Astrocyte of the cerebellum (primary cell): ENCODE data around the gene ATXN1.
"Not testable (repeated sequence)": the region's sequence is repeated elsewhere in the genome, so short reads cannot be mapped to it uniquely, and the experiment has no call there.

ENCODE experiments used
- DNase-seq: peaks from one replicate; pipeline ENCODE4 v3.0.0-alpha.2; 2011; ENCODE audit warnings: low read depth
- H3K4me3 ChIP-seq: 2 replicates; pipeline ENCODE4 v1.5.1; 2011; ENCODE audit warnings: mild to moderate bottlenecking, low read depth, low read length, moderate library complexity
- in situ Hi-C: cut with HindIII; loops from 2 replicates; pipeline ENCODE4 v1.10.0; 2017; ENCODE audit warnings: low sequenced_read_pairs
- TF ChIP-seq, protein P1 (sequence below): IDR thresholded peaks from 2 replicates; pipeline ENCODE4 v1.5.1; 2012; ENCODE audit warnings: low read length, low read depth, moderate library complexity, mild to moderate bottlenecking; ENCODE audit errors: missing control alignments

ATXN1 gene

GRCh38 chr6:16471222-16471909 lies 289.9 kb downstream of the ATXN1 start:
- H3K4me3 ChIP-seq, result no peak overlapping the region
- in situ Hi-C loops, result no loop called here
- DNase-seq, result no peak

GRCh38 chr6:16470502-16471221 lies 290.6 kb downstream of the ATXN1 start:
- in situ Hi-C loops, result no loop called here
- DNase-seq, result no peak
- TF ChIP-seq, protein P1, sequence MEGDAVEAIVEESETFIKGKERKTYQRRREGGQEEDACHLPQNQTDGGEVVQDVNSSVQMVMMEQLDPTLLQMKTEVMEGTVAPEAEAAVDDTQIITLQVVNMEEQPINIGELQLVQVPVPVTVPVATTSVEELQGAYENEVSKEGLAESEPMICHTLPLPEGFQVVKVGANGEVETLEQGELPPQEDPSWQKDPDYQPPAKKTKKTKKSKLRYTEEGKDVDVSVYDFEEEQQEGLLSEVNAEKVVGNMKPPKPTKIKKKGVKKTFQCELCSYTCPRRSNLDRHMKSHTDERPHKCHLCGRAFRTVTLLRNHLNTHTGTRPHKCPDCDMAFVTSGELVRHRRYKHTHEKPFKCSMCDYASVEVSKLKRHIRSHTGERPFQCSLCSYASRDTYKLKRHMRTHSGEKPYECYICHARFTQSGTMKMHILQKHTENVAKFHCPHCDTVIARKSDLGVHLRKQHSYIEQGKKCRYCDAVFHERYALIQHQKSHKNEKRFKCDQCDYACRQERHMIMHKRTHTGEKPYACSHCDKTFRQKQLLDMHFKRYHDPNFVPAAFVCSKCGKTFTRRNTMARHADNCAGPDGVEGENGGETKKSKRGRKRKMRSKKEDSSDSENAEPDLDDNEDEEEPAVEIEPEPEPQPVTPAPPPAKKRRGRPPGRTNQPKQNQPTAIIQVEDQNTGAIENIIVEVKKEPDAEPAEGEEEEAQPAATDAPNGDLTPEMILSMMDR, result no peak
- no peak overlapping the region for H3K4me3 ChIP-seq

More at GRCh38 chr6:16471222-16471909, 289.9 kb downstream of the ATXN1 start:
- TF ChIP-seq, protein P1, result no peak

DNA sequence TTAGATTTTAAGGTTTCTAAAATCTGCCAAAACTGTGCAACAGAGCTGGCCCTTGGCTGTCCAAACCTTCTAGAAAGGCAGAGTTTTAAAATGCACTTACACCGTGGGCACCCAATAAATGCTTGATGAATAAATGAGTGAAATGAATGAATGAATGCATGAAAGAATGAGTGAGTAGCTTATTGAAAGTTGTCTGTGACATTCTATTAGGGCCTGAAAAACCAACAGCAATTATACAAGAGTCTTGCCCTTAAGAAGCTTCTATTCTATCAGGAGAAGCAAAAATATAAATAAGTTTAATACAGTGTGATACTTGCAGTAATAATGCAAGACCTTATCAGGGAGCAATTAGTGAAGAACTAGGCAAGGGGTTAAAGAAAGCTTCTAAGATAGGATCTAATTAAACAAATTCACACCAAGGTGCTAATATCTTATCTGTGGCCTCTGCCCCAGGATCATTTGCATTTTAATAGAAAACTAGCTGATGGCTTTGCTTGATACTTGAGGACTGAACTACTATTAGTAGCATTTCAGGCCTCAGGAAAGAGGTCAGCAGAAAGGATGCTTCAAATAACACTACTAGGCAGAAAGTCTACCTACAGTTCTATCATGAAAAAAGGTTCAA lies 292.2 kb downstream of the ATXN1 start:
- no peak overlapping the region for H3K4me3 ChIP-seq
- DNase-seq, result no peak
- in situ Hi-C loops, result no loop called here
- TF ChIP-seq, protein P1, result no peak

DNA sequence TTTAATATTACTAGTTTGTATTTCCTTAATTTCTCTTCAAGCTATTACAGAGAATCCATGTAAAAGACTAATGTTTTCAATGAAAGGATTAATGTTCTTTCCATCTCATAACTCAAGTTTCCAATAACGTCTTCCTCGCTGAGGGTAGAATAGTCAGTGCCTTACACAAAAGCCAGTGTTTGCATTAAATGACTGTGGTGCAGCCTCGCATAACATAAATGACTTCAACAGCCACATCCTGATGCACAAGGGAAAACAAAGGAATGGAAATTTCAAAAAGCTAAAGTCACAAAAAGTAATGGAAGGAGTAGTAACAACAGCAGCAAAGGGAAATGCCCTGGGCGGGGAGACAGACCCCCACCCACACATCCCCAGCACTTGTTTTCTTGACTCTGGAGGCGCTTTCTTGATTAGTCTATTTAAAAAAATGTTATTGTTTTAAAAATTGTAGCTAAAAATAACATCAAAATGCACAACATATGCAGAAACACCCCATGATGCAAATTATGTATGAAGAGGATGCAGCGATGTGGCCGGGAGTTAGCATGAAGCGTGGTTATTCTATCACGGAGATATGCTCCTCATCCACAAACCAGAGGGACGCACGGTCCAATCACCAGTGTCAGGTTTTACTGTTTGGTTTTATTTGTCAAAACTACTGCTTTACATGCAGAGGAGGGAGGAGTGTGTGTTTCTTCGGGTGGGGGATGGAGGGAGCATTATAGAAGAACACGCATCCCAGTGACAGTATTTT lies 294.3 kb downstream of the ATXN1 start:
- DNase-seq, result no peak
- TF ChIP-seq, protein P1, result no peak
- H3K4me3 ChIP-seq, result no peak overlapping the region
- in situ Hi-C loops, result no loop called here

GRCh38 chr6:16464045-16464444 lies 297.2 kb downstream of the ATXN1 start:
- TF ChIP-seq, protein P1, result no peak
- in situ Hi-C loops, result no loop called here
- DNase-seq, result no peak
- H3K4me3 ChIP-seq, result no peak overlapping the region

- in situ Hi-C loops, H3K4me3 ChIP-seq, DNase-seq: not testable (repeated sequence)
These were observed 298.0 kb downstream of the ATXN1 start for GRCh38 chr6:16463246-16463645.
